ENCODE data around the gene ZFP92. TPM values are rescaled to one million over a fixed set of nuclear protein-coding genes. Genes with fewer than 3 reads are reported as not detected.

The ZFP92 gene
- total RNA-seq, 1 donor from 2014 or later = 1.9 TPM

GRCh38 chrX:153378607-153379006, 32.7 kb upstream of the ZFP92 start:
- DNase-seq (ENCODE audit: low read depth) = no peak
- Histone ChIP-seq H3K27me3 (ENCODE audit: control insufficient read depth, insufficient read depth, low read length) (no peaks in the 10 kb centered on the region), H3K4me3 (ENCODE audit: low read depth, low read length) (no peak overlapping the region), H3K36me3 (ENCODE audit: control insufficient read depth, insufficient read depth, low read length) (no peaks in the 10 kb centered on the region)
- TF ChIP-seq, protein P1, sequence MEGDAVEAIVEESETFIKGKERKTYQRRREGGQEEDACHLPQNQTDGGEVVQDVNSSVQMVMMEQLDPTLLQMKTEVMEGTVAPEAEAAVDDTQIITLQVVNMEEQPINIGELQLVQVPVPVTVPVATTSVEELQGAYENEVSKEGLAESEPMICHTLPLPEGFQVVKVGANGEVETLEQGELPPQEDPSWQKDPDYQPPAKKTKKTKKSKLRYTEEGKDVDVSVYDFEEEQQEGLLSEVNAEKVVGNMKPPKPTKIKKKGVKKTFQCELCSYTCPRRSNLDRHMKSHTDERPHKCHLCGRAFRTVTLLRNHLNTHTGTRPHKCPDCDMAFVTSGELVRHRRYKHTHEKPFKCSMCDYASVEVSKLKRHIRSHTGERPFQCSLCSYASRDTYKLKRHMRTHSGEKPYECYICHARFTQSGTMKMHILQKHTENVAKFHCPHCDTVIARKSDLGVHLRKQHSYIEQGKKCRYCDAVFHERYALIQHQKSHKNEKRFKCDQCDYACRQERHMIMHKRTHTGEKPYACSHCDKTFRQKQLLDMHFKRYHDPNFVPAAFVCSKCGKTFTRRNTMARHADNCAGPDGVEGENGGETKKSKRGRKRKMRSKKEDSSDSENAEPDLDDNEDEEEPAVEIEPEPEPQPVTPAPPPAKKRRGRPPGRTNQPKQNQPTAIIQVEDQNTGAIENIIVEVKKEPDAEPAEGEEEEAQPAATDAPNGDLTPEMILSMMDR (IDR thresholded peaks at IDR 0.05; ENCODE audit: insufficient read depth, low read length, poor library complexity, severe bottlenecking) = no peak

- no peak overlapping the region for H3K4me3 ChIP-seq (ENCODE audit: low read depth, low read length)
- no peak for DNase-seq (ENCODE audit: low read depth)
- H3K36me3 ChIP-seq (ENCODE audit: control insufficient read depth, insufficient read depth, low read length) = no peaks in the 10 kb centered on the region
- TF ChIP-seq, protein P1 (IDR thresholded peaks at IDR 0.05; ENCODE audit: insufficient read depth, low read length, poor library complexity, severe bottlenecking) = no peak
- H3K27me3 ChIP-seq (ENCODE audit: control insufficient read depth, insufficient read depth, low read length) = no peaks in the 10 kb centered on the region
Measured at GRCh38 chrX:153379508-153379907, 31.8 kb upstream of the ZFP92 start.

DNA sequence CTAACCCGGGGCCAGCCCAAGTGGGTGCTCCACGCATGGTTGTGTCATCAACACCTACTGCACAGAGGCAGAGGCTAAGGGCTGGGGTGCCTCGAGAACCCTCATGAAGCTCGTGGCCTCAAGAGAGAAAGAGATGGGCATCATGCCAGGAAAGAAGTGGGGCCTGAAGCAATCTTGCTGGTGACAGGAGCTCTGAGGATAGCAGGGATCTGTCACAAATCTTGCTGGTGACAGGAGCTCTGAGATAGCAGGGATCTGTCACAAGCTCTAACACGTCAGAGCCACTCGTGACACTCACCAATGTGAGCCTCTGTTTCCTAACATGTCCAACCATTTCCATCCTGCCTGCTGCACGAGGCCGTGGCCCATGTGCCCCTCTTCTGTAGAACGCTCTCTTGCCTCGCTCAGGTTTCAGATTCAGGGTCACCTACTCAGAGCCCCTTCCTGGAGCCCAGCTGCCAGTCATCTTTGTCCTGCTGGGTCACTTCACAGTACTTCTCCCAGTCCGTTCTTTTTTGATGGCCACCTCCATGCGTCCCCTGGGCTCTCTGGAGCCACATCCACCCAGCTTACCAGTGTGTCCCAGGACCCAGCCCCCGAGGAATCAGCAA, 31.2 kb upstream of the ZFP92 start:
- Histone ChIP-seq H3K36me3 (ENCODE audit: control insufficient read depth, insufficient read depth, low read length) (no peaks in the 10 kb centered on the region), H3K27me3 (ENCODE audit: control insufficient read depth, insufficient read depth, low read length) (no peaks in the 10 kb centered on the region), H3K4me3 (ENCODE audit: low read depth, low read length) (no peak overlapping the region)
- DNase-seq (ENCODE audit: low read depth) = no peak
- TF ChIP-seq, protein P1 (IDR thresholded peaks at IDR 0.05; ENCODE audit: insufficient read depth, low read length, poor library complexity, severe bottlenecking) = no peak

GRCh38 chrX:153380691-153381090, 30.6 kb upstream of the ZFP92 start:
- H3K27me3 ChIP-seq (ENCODE audit: control insufficient read depth, insufficient read depth, low read length) = no peaks in the 10 kb centered on the region
- TF ChIP-seq, protein P1 (IDR thresholded peaks at IDR 0.05; ENCODE audit: insufficient read depth, low read length, poor library complexity, severe bottlenecking) = no peak
- DNase-seq (ENCODE audit: low read depth) = no peak
- no peak overlapping the region for H3K4me3 ChIP-seq (ENCODE audit: low read depth, low read length)
- no peaks in the 10 kb centered on the region for H3K36me3 ChIP-seq (ENCODE audit: control insufficient read depth, insufficient read depth, low read length)

GRCh38 chrX:153381684-153382532, 29.4 kb upstream of the ZFP92 start:
- TF ChIP-seq, protein P1 (IDR thresholded peaks at IDR 0.05; ENCODE audit: insufficient read depth, low read length, poor library complexity, severe bottlenecking) = no peak
- Histone ChIP-seq H3K4me3 (ENCODE audit: low read depth, low read length) (no peak overlapping the region), H3K36me3 (ENCODE audit: control insufficient read depth, insufficient read depth, low read length) (no peaks in the 10 kb centered on the region), H3K27me3 (ENCODE audit: control insufficient read depth, insufficient read depth, low read length) (no peaks in the 10 kb centered on the region)
- peak; percentile 19 for DNase-seq (ENCODE audit: low read depth)

Measured in kidney epithelial cell (primary cell).